ENCODE measurements around the gene TRIM71. TPM values are rescaled to one million over a fixed set of nuclear protein-coding genes. Genes with fewer than 3 reads are reported as not detected.

TRIM71 gene
- polyA plus RNA-seq, 3 donors, result 0.02 to 0.33 (median 0.06) TPM

GRCh38 chr3:32894977-32895376, 77.2 kb downstream of the TRIM71 start:
- Histone ChIP-seq H3K27ac (ENCODE audit: low read depth in 1 of 2, low read length in 2 of 2) (no peak overlapping the region), H2AFZ (ENCODE audit: insufficient read depth, low read depth, low read length, poor library complexity, severe bottlenecking) (no peak overlapping the region), H3K4me1 (ENCODE audit: control insufficient read depth in 1 of 2, insufficient read depth in 2 of 2, low read length in 2 of 2) (no peaks in the 10 kb centered on the region), H3K9me3 (replicated peaks in 1 of 2; ENCODE audit: control insufficient read depth in 1 of 2, insufficient read depth in 1 of 2, low read length in 2 of 2) (no peaks in the 10 kb centered on the region), H4K20me1 (ENCODE audit: insufficient read depth, low read length) (no peaks in the 10 kb centered on the region), H3K36me3 (replicated peaks in 1 of 2; ENCODE audit: control insufficient read depth in 1 of 2, insufficient read depth in 2 of 2, low read length in 2 of 2) (peaks cover 16 to 20% of the 10 kb centered on the region in 2 donors), H3K9ac (ENCODE audit: insufficient read depth, low read length, poor library complexity, severe bottlenecking) (no peak overlapping the region), H3K4me2 (replicated peaks; ENCODE audit: extremely low read depth, low read length, poor library complexity, severe bottlenecking) (no peak overlapping the region), H3K27me3 (ENCODE audit: control insufficient read depth in 2 of 2, insufficient read depth in 2 of 2, low read length in 2 of 2) (no peaks in the 10 kb centered on the region), H3K4me3 (replicated peaks in 1 of 3; ENCODE audit: low read depth in 2 of 3, low read length in 3 of 3) (no peak overlapping the region), H3K79me2 (ENCODE audit: insufficient read depth, low read length) (no peaks in the 10 kb centered on the region)
- no CpG with 5 or more reads among the region's 2 CpGs for WGBS (ENCODE audit: insufficient coverage)
- no peak overlapping the region for H3K4me3 Mint-ChIP-seq
- H3K36me3 Mint-ChIP-seq, result peaks cover 23 to 28% of the 10 kb centered on the region in 2 donors
- peaks cover 0 to 1% (median 0%) of the 10 kb centered on the region in 3 donors for H3K27me3 Mint-ChIP-seq (ENCODE audit: low read depth in 3 of 3)
- no peak for TF ChIP-seq CTCF (IDR thresholded peaks at IDR 0.05)
- intact Hi-C loops (cut with micrococcal nuclease), result no loop called here
- DNase-seq, result no peak
- H3K27ac Mint-ChIP-seq, result peak overlapping the region in 1 of 7 donors; percentile 23
- no peaks in the 10 kb centered on the region for H3K9me3 Mint-ChIP-seq
- no peaks in the 10 kb centered on the region for H3K4me1 Mint-ChIP-seq

- no peak overlapping the region for H3K4me2 ChIP-seq (replicated peaks; ENCODE audit: extremely low read depth, low read length, poor library complexity, severe bottlenecking)
- no peaks in the 10 kb centered on the region for H3K27me3 ChIP-seq (ENCODE audit: control insufficient read depth in 2 of 2, insufficient read depth in 2 of 2, low read length in 2 of 2)
- H3K9me3 Mint-ChIP-seq, result no peaks in the 10 kb centered on the region
- peaks cover 9 to 13% of the 10 kb centered on the region in 2 donors for H3K36me3 ChIP-seq (replicated peaks in 1 of 2; ENCODE audit: control insufficient read depth in 1 of 2, insufficient read depth in 2 of 2, low read length in 2 of 2)
- no peaks in the 10 kb centered on the region for H4K20me1 ChIP-seq (ENCODE audit: insufficient read depth, low read length)
- peaks cover 0 to 1% (median 0%) of the 10 kb centered on the region in 3 donors for H3K27me3 Mint-ChIP-seq (ENCODE audit: low read depth in 3 of 3)
- H3K36me3 Mint-ChIP-seq, result peaks cover 16 to 21% of the 10 kb centered on the region in 2 donors
- H3K4me1 ChIP-seq (ENCODE audit: control insufficient read depth in 1 of 2, insufficient read depth in 2 of 2, low read length in 2 of 2), result no peaks in the 10 kb centered on the region
- WGBS (ENCODE audit: insufficient coverage), result no CpG with 5 or more reads among the region's 2 CpGs
- H3K79me2 ChIP-seq (ENCODE audit: insufficient read depth, low read length), result no peaks in the 10 kb centered on the region
- TF ChIP-seq CTCF (IDR thresholded peaks at IDR 0.05), result no peak
- H3K9me3 ChIP-seq (replicated peaks in 1 of 2; ENCODE audit: control insufficient read depth in 1 of 2, insufficient read depth in 1 of 2, low read length in 2 of 2), result no peaks in the 10 kb centered on the region
- no peak overlapping the region for H3K9ac ChIP-seq (ENCODE audit: insufficient read depth, low read length, poor library complexity, severe bottlenecking)
- no peak for DNase-seq
- H3K4me1 Mint-ChIP-seq, result no peaks in the 10 kb centered on the region
- H3K27ac ChIP-seq (ENCODE audit: low read depth in 1 of 2, low read length in 2 of 2), result no peak overlapping the region
- H3K4me3 Mint-ChIP-seq, result no peak overlapping the region
- intact Hi-C loops (cut with micrococcal nuclease), result no loop called here
- H3K4me3 ChIP-seq (replicated peaks in 1 of 3; ENCODE audit: low read depth in 2 of 3, low read length in 3 of 3), result no peak overlapping the region
- H2AFZ ChIP-seq (ENCODE audit: insufficient read depth, low read depth, low read length, poor library complexity, severe bottlenecking), result no peak overlapping the region
- no peak overlapping the region for H3K27ac Mint-ChIP-seq
Observed at GRCh38 chr3:32895701-32896100, 77.9 kb downstream of the TRIM71 start.

All from CD14-positive monocyte (primary cell).